ENCODE data around the gene RAB3C. TPM values are rescaled to one million over a fixed set of nuclear protein-coding genes. Genes with fewer than 3 reads are reported as not detected.

RAB3C gene
- total RNA-seq, 1 donor from 2014 or later, result 3.8 TPM

DNA sequence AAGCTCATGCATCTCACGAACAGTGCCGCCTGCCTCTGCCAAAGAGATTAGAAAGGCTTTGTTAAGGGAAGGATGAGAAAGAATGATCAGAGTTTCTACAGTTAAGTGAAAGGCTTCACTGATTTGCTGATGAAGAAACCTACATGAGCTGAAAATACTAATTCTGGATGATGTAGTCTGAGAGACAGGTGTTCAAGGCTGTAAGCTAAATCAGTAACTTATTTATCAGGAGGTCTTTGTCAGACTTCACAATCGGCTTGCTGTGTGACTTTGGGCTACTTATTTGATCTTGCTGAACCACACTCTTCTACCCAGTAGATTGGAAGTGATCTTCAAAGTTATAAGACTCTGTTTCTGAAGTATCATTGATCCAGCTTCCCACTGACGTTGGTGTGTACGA, 264.2 kb downstream of the RAB3C start:
- Histone ChIP-seq H2AFZ (replicated peaks) (no peak overlapping the region), H3K9ac (no peak overlapping the region), H3K4me3 (no peak overlapping the region), H4K20me1 (ENCODE audit: low read depth) (no peaks in the 10 kb centered on the region), H3K36me3 (no peaks in the 10 kb centered on the region), H3K9me3 (ENCODE audit: low read depth) (no peaks in the 10 kb centered on the region), H3K4me2 (no peak overlapping the region), H3F3A (ENCODE audit: low read depth) (no peaks in the 10 kb centered on the region), H3K4me1 (peaks cover 11% of the 10 kb centered on the region), H3K27ac (no peak overlapping the region), H3K79me2 (ENCODE audit: low read depth) (no peaks in the 10 kb centered on the region), H3K27me3 (no peaks in the 10 kb centered on the region)
- Mint-ChIP-seq H3K4me3 (no peak overlapping the region), H3K27me3 (ENCODE audit: insufficient read depth, low read depth) (peaks cover 2% of the 10 kb centered on the region), H3K4me1 (peaks cover 33% of the 10 kb centered on the region), H3K9me3 (no peaks in the 10 kb centered on the region), H3K36me3 (no peaks in the 10 kb centered on the region), H3K27ac (no peak overlapping the region)
- no peak for TF ChIP-seq EZH2phosphoT487 (IDR thresholded peaks at IDR 0.05)
- TF ChIP-seq EZH2 (IDR thresholded peaks at IDR 0.05), result no peak
- TF ChIP-seq, protein P1, sequence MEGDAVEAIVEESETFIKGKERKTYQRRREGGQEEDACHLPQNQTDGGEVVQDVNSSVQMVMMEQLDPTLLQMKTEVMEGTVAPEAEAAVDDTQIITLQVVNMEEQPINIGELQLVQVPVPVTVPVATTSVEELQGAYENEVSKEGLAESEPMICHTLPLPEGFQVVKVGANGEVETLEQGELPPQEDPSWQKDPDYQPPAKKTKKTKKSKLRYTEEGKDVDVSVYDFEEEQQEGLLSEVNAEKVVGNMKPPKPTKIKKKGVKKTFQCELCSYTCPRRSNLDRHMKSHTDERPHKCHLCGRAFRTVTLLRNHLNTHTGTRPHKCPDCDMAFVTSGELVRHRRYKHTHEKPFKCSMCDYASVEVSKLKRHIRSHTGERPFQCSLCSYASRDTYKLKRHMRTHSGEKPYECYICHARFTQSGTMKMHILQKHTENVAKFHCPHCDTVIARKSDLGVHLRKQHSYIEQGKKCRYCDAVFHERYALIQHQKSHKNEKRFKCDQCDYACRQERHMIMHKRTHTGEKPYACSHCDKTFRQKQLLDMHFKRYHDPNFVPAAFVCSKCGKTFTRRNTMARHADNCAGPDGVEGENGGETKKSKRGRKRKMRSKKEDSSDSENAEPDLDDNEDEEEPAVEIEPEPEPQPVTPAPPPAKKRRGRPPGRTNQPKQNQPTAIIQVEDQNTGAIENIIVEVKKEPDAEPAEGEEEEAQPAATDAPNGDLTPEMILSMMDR (IDR thresholded peaks at IDR 0.05), result no peak
- DNase-seq (ENCODE audit: low spot score), result no peak

DNA sequence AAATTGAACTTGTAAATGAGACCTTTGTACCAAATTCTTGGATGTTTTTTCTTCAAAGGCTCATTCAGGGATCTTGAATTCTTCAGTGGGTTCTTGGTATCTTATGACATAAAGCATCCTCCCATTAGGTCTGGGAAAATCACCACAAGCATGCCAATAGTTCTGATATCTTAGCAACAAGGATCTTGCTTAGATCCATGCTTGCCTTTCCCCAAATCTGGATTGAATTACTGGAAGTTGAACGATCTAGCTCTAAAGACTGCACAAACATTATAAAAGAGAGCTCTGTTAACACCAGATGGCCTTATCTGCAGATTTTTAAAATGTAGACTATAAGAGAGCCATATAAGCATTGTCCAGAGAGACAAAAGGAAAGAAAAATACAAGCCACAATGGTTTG, 266.3 kb downstream of the RAB3C start:
- peaks cover 2% of the 10 kb centered on the region for H3K27me3 Mint-ChIP-seq (ENCODE audit: insufficient read depth, low read depth)
- no peak overlapping the region for H3K4me3 Mint-ChIP-seq
- DNase-seq (ENCODE audit: low spot score), result no peak
- no peaks in the 10 kb centered on the region for H3K9me3 Mint-ChIP-seq
- Histone ChIP-seq H3K27me3 (no peaks in the 10 kb centered on the region), H3K9ac (no peak overlapping the region), H3K27ac (no peak overlapping the region), H4K20me1 (ENCODE audit: low read depth) (no peaks in the 10 kb centered on the region), H3K79me2 (ENCODE audit: low read depth) (no peaks in the 10 kb centered on the region), H3F3A (ENCODE audit: low read depth) (no peaks in the 10 kb centered on the region), H3K4me2 (peak overlapping the region; percentile 32), H3K9me3 (ENCODE audit: low read depth) (no peaks in the 10 kb centered on the region), H3K36me3 (no peaks in the 10 kb centered on the region), H3K4me1 (peaks cover 11% of the 10 kb centered on the region), H2AFZ (replicated peaks) (no peak overlapping the region), H3K4me3 (no peak overlapping the region)
- H3K27ac Mint-ChIP-seq, result peak overlapping the region; percentile 34
- TF ChIP-seq EZH2phosphoT487 (IDR thresholded peaks at IDR 0.05) (no peak), EZH2 (IDR thresholded peaks at IDR 0.05) (no peak)
- TF ChIP-seq, protein P1 (IDR thresholded peaks at IDR 0.05), result no peak
- peaks cover 33% of the 10 kb centered on the region for H3K4me1 Mint-ChIP-seq
- H3K36me3 Mint-ChIP-seq, result no peaks in the 10 kb centered on the region

DNA sequence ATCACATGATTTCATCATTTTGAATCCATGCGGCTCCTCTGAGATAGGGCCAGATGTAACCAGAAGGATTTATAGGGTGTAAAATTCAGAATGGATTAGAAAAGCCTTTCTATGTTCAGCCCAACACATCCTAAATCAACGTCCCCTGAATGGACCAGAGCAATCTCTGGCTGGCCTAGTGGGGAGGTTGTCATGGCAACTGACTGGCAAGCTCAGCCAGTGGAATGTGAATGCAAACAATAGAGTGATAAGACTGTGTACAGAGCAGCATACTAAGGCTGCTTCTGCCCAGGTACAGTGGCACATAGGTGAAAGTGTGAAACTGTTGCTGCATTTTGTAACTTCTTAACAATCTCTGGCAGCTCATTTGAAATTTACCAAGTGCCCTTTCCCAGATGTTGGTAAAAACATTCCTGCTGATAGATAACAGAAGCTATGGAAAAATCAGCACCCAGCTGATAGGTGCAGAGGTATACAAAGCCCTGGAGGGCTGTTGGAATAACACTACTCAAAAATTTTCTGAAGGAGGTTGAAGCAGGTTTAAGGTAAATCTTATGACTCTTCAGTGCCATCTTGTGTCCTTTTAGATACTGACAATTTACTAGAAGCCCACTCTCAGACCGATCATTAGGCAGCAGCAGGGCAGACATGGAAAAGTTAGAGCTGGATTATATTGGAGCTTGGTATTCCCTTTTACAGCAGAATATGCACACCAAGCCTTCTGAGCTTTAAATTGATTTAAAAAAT, 267.2 kb downstream of the RAB3C start:
- Histone ChIP-seq H3K27me3 (no peaks in the 10 kb centered on the region), H3K9ac (no peak overlapping the region), H2AFZ (replicated peaks) (no peak overlapping the region), H3F3A (ENCODE audit: low read depth) (no peaks in the 10 kb centered on the region), H3K4me3 (peak overlapping the region; percentile 8), H3K79me2 (ENCODE audit: low read depth) (no peaks in the 10 kb centered on the region), H3K4me1 (peaks cover 11% of the 10 kb centered on the region), H4K20me1 (ENCODE audit: low read depth) (no peaks in the 10 kb centered on the region), H3K36me3 (no peaks in the 10 kb centered on the region), H3K27ac (no peak overlapping the region), H3K4me2 (peak overlapping the region; percentile 32), H3K9me3 (ENCODE audit: low read depth) (no peaks in the 10 kb centered on the region)
- TF ChIP-seq EZH2 (IDR thresholded peaks at IDR 0.05) (no peak), EZH2phosphoT487 (IDR thresholded peaks at IDR 0.05) (no peak)
- TF ChIP-seq, protein P1 (IDR thresholded peaks at IDR 0.05), result peak; percentile 68
- H3K4me1 Mint-ChIP-seq, result peaks cover 28% of the 10 kb centered on the region
- H3K9me3 Mint-ChIP-seq, result no peaks in the 10 kb centered on the region
- peaks cover 2% of the 10 kb centered on the region for H3K27me3 Mint-ChIP-seq (ENCODE audit: insufficient read depth, low read depth)
- no peak overlapping the region for H3K27ac Mint-ChIP-seq
- H3K36me3 Mint-ChIP-seq, result no peaks in the 10 kb centered on the region
- no peak overlapping the region for H3K4me3 Mint-ChIP-seq
- DNase-seq (ENCODE audit: low spot score), result peak; percentile 93

All from neural progenitor cell (in vitro differentiated cells).